GM13976 (cell line): ENCODE data around the gene PDE4D.

Source experiments
- DNase-seq: peaks from one replicate; pipeline ENCODE4 v3.0.0; 2012; ENCODE audit warnings: low spot score
- in situ Hi-C: fragments of 300-500 bp; cut with MboI; formaldehyde crosslinking; loops from one replicate; pipeline ENCODE4 v1.12.0; 2022; ENCODE audit warnings: low sequenced_read_pairs, mixed read lengths, inconsistent platforms; ENCODE audit not compliant: unreplicated experiment
- TF ChIP-seq, protein P1 (sequence below): IDR thresholded peaks from 2 replicates; pipeline ENCODE4 v1.5.1; 2012; ENCODE audit warnings: borderline replicate concordance, mild to moderate bottlenecking; ENCODE audit not compliant: insufficient read depth; ENCODE audit errors: extremely low read depth, missing control alignments, control extremely low read depth

The PDE4D gene

DNA sequence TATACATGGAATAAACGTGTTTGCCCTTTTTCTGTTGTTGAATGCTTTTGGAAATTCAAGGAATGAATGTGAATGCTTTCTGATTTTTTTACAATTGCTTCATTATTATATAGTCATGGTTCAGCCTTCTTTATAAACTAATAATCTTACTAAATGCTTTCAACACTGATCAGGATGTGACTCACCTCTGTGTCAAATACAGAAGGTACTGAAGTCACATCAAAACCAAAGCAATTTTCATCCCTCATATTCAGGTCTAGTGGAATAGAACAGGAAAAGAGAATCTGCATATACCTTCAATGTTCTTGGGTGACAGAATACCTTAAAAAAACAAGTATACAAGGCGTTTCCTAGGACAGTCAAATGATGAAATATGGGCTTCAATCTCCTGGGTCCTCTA is 170.7 kb downstream of the PDE4D start:
- in situ Hi-C loops, result no loop called here
- no peak for DNase-seq
- TF ChIP-seq, protein P1, sequence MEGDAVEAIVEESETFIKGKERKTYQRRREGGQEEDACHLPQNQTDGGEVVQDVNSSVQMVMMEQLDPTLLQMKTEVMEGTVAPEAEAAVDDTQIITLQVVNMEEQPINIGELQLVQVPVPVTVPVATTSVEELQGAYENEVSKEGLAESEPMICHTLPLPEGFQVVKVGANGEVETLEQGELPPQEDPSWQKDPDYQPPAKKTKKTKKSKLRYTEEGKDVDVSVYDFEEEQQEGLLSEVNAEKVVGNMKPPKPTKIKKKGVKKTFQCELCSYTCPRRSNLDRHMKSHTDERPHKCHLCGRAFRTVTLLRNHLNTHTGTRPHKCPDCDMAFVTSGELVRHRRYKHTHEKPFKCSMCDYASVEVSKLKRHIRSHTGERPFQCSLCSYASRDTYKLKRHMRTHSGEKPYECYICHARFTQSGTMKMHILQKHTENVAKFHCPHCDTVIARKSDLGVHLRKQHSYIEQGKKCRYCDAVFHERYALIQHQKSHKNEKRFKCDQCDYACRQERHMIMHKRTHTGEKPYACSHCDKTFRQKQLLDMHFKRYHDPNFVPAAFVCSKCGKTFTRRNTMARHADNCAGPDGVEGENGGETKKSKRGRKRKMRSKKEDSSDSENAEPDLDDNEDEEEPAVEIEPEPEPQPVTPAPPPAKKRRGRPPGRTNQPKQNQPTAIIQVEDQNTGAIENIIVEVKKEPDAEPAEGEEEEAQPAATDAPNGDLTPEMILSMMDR, result no peak

DNA sequence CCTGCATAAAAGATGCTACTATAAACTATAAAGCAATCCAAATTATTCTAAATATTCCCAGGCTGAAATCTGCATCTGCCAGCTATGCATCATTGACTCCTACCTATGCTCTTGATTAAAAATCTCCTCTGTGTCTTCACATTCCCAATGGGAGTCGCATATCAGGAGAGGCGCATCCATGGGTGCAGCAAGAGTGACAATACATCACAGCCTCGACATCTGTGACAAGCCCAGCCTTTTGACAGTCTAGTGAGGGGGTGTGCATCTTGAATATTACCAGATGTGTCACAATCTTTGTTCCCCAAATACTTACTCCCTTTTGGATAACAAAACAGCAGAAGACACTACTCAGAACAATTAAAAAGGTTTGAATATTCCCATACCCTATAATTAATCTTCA is 171.8 kb downstream of the PDE4D start:
- no peak for DNase-seq
- TF ChIP-seq, protein P1, result no peak
- in situ Hi-C loops, result no loop called here

DNA sequence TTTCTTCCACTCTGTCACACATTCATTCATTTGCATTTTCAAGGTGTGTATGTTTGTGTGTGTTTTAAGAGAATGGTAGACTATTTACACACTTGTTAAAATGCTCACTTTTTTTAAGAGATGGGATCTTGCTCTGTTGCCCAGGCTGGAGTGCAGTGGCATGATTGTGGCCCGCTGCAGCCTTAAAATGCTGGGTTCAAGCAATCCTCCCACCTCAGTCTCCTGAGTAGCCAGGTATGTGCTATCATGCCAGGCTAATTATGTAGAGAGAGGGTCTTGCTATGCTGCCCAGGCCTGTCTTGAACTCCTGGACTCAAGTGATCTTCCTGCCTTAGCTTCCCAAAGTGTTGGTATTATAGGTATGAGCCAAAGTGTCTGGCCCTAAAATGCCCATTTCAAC is 173.5 kb downstream of the PDE4D start:
- TF ChIP-seq, protein P1, result no peak
- DNase-seq, result no peak
- in situ Hi-C loops, result no loop called here

DNA sequence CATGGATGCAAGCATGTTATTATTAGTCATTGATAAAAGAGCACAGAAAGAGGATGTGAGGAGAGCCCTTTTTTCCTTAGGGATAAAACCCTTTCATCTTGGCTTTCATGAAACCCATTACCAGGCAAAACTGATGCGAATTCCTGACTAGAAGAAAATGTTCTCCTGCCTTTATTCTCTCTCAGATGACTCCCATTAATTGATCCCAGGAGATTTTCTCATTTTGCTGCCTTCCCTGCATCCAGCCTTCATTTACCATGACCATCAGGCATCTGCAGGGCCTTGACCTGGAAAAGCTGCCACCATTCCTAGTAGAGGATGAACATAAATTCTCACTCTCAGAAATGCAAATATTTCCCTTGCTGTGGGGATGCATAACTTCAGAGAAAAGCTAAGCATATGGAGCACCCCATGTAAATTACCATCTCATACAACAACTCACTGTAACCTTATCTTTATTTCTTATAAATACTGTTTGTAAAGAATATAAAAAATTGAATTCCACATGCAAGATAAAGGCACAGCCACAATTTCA is 176.5 kb downstream of the PDE4D start:
- TF ChIP-seq, protein P1, result no peak
- no peak for DNase-seq
- in situ Hi-C loops, result no loop called here

DNA sequence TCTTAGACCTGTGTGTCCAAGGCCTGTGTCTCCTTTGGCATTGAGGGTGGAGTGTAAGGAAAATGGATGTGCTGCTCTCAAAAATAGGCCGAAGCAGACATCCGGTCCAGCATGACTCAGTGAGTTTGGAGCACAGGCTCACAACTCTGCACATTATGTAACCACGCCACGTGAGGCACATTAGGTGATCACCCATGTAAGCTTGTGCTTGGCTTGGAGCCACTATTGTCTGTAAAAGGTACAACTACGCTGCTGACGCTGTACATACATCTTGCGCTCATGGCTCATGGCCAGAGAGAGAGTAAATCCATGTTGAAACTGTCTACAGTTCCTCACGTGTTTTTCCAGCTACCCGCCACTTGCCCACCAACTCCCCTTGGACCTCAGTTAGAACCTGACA is 177.5 kb downstream of the PDE4D start:
- DNase-seq, result no peak
- in situ Hi-C loops, result no loop called here

DNA sequence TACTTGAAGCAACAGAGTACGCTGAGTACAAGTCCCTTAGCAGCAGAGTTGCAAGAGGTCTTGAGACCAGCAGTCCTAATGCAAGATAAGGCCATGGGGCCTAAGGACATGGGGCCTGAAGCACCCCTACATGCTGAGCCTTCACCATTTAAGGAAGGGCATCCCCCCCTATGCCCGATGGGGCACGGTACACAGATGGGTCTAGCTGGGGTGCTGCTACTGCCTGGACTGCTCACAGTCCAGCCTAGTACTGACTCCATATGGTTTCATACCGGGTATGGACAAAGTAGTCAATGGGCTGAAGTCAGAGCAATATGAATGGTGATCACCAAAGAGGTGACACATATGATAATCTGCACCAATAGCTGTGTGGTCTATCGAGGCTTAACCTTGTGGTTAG is 178.3 kb downstream of the PDE4D start:
- no peak for DNase-seq
- TF ChIP-seq, protein P1, result no peak
- in situ Hi-C loops, result no loop called here

More for the DNA sequence above, 177.5 kb downstream of the PDE4D start:
- TF ChIP-seq, protein P1, result no peak

DNA sequence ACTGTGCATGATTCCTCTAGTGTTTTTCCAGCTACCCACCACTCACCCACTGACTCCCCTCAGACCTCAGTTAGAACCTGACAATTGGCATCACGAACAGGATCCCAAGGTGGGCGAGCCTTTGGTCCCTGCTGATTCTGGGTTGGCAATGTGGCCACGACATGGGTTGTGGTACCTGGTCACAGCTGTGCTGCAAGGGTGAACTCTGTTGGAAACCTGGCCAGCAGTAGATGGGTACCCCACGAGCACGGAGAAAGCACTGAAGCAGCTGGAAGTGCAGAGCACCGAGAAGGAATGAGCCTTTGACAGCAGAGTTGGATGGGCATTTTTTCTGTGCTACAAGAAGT is 180.1 kb downstream of the PDE4D start:
- DNase-seq, result no peak
- TF ChIP-seq, protein P1, result no peak
- in situ Hi-C loops, result no loop called here
